ENCODE measurements around the gene TMEM50B.
"Not testable (repeated sequence)": the region's sequence is repeated elsewhere in the genome, so short reads cannot be mapped to it uniquely, and the experiment has no call there.

Gene TMEM50B

GRCh38 chr21:33510826-33511225, 31.1 kb upstream of the TMEM50B start:
- DNase-seq (ENCODE audit: insufficient read length, low spot score) (no peak), FAIRE-seq (no peak)
- TF ChIP-seq CTCF (IDR thresholded peaks at IDR 0.05; ENCODE audit: insufficient read depth, missing control alignments), result no peak

- FAIRE-seq; DNase-seq (ENCODE audit: insufficient read length, low spot score): not testable (repeated sequence)
Observed at GRCh38 chr21:33507003-33507402, 27.2 kb upstream of the TMEM50B start.

- FAIRE-seq, result no peak
Observed at GRCh38 chr21:33505833-33506232, 26.1 kb upstream of the TMEM50B start.

GRCh38 chr21:33496345-33496744, 16.6 kb upstream of the TMEM50B start:
- DNase-seq (ENCODE audit: insufficient read length, low spot score) (no peak), FAIRE-seq (no peak)
- no peak for TF ChIP-seq CTCF (IDR thresholded peaks at IDR 0.05; ENCODE audit: insufficient read depth, missing control alignments)

More at GRCh38 chr21:33505833-33506232, 26.1 kb upstream of the TMEM50B start:
- no peak for TF ChIP-seq CTCF (IDR thresholded peaks at IDR 0.05; ENCODE audit: insufficient read depth, missing control alignments)
- no peak for DNase-seq (ENCODE audit: insufficient read length, low spot score)

- no peak for TF ChIP-seq CTCF (IDR thresholded peaks at IDR 0.05; ENCODE audit: insufficient read depth, missing control alignments)
- DNase-seq (ENCODE audit: insufficient read length, low spot score) (no peak), FAIRE-seq (no peak)
Observed at GRCh38 chr21:33495743-33496142, 16.0 kb upstream of the TMEM50B start.

GRCh38 chr21:33493756-33494155, 14.0 kb upstream of the TMEM50B start:
- DNase-seq (ENCODE audit: insufficient read length, low spot score) (no peak), FAIRE-seq (no peak)
- TF ChIP-seq CTCF (IDR thresholded peaks at IDR 0.05; ENCODE audit: insufficient read depth, missing control alignments), result no peak

GRCh38 chr21:33492571-33492970, 12.8 kb upstream of the TMEM50B start:
- no peak for TF ChIP-seq CTCF (IDR thresholded peaks at IDR 0.05; ENCODE audit: insufficient read depth, missing control alignments)
- FAIRE-seq (no peak), DNase-seq (ENCODE audit: insufficient read length, low spot score) (no peak)

All from D721Med (cell line).